Stimulated activated CD4-positive, alpha-beta T cell treated with anti-CD3 and anti-CD28 coated beads, TNF-alpha, amount 100 ng/mL, for 24 hours (primary cell): Measurements from ENCODE around the gene GCN1.
A peak's percentile ranks its signal among the peaks of the same experiment; 100 is the strongest.

Experiments
- DNase-seq, 3 experiments: peaks; one replicate each; pipeline ENCODE4 v3.0.0-alpha.2; 2020; ENCODE audit warnings: low read depth in 3 of 3

GCN1 gene

DNA sequence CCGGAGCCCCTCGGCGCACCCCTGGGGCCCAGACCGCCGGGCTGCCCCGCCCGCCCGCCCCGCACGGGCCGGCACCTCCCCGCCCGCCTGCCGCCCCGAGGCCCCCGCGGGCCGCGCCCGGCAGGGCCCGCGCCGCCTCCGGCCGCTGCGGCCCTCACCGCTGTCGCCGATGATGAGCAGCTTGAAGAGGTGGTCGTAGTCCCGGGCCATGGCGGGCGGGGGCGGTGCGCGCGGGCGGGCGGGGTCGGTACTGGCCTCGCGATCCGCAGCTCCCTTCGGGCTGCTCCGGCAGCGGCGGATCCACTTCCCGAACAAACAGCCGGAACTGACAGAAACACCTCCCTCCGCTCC is 78.1 kb downstream of the GCN1 start, which contains the start of gene RAB35:
Gene RAB35 (minus strand): TSS at position 313 of the 351 bp plus-strand sequence. CDS start 103 bp downstream, at position 210.
- no peak for DNase-seq

DNA sequence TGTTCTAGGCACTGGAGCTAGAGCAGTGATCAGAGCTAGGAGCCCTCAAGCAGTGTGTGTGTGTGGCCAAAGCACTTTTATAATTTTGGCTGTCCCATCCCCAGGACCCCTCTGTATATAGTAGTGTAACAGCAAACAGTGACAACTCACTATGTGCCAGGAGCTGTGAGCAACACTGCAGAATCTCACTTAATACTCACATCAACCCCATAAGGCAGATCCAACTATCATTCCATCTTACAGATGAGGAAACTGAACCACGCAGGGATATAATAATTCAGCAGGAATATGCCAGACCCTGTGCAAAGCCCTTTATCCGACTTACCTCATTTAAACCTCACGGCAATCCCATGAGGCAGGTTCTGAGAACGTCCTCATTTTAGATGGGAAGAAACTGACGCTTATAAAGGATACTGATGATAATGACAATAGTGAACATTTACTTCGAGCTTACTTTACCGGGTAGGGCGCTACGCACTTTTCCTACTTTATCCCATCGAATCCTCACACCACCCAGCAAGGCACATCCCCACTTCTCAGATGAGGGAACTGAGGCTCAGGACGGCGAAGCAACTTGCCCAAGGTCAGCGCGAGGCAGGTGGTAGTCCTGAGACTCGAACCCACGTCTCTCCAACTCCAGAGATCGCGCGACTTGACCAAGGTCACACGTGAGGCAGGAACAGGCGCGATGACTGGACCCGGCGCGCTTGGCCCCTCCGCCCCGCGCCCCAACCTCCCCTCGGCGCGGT is 78.6 kb downstream of the GCN1 start:
- DNase-seq: peak in 1 of 3 experiments; percentile 37

DNA sequence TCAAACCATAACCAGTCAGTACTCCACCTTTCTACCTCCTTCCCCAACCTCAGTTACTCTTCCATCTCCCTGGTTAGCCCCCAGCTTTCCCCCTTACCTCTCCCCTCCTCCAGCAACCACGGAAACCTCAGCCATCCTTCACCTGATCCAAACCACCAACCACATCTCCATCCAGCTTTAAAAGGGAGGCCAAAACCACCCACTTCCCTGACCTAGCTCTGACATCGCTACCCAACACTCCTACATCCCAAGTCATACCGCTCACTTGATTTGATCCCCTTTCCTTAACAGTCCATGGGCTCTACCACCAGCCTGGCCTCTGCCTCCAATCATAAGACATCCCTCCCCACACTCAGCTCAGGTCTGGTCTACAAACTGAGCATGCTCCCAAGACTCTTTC is 79.4 kb downstream of the GCN1 start:
- no peak for DNase-seq

DNA sequence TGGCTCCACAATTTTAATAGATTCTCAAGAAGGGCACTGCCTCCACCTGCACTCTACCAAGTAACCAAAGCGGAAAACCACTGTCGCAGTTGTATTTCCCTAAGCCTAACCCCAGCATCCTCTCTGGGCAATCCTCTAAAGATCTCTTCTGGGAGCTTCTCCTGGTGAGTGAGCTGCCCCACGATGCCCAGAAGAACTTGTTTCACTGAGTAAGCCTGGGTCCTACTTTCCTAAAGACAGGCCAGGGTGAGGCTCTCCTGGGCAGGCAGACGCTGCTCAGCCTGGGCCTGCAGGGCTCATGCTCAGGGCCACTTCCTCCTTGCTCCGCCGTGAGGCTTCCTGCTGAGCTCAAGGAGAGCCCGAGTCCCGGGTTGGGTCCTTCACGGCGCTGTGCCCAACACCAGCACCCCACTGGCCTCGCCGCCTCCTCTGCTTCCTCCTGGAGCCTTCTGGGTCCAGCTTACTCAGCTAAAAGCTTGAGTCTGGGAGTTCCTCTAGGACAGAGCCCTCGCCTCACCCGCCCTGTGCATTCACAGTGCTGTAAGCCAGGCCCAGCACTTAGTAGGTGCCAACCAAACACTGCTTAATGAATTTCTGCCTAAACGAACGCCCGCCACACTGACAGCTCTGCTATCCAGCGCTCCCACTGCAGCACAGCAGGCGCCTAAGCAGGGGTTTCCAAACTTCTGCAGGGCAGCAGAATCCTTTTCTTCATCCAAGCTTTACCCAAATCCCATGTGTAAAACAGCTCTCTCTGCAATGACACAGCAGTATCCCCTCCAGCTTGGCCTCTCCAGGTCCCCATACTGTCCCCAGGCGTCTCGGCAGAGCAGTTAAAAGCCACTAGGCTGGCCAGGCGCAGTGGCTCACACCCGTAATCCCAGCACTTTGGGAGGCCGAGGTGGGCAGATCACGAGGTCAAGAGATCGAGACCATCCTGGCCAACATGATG is 83.7 kb downstream of the GCN1 start:
- DNase-seq: peak in 2 of 3 experiments; percentile 17 to 46

DNA sequence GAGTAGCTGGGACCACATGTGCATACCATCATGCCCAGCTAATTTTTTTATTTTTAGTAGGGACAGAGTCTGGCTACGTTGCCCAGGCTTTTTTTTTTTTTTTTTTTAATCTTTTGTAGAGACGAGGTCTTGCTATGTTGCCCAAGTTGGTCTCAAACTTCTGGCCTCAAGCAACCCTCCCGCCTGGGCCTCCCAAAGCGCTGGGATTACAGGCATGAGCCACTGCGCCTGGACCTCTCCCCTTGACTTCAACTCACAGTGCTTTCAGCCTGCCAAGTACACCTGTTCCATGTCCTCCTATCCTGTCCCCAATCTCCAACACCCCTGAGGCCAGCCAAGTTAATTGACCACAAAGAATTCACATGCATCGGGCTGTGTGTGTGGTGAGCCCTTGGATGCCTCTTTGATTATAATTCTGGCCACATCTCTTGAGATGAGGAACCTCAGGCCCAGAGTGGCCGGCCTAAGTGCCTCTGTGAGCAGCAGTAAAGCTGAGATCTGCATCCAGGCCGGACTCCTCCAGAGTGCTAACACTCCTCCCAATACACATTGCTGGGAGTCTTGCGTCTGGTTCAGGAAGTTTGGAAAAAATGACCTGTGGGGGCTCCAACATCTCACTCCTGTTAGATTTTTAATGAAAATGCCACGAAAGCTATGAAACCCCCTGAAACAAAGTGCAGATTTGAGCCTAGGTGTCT is 84.8 kb downstream of the GCN1 start:
- DNase-seq: no peak

DNA sequence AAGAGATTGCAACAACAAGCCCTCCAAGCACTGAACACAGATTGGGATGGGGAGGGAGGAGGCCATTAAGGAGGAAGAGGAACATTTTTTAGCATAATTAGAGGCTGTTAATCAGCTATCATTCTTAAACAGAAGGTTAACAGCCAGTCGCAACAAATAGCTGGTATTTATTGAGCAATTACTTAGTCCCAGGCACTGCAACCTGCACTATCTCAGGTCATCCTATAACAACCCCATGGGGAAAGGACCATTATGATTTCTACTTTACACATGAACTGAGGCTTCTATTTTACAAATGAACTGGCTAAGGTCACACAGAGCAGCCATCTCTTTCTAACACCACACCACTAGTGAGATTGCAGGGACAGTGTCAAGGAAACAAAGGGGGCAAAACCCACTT is 88.4 kb downstream of the GCN1 start:
- no peak for DNase-seq

DNA sequence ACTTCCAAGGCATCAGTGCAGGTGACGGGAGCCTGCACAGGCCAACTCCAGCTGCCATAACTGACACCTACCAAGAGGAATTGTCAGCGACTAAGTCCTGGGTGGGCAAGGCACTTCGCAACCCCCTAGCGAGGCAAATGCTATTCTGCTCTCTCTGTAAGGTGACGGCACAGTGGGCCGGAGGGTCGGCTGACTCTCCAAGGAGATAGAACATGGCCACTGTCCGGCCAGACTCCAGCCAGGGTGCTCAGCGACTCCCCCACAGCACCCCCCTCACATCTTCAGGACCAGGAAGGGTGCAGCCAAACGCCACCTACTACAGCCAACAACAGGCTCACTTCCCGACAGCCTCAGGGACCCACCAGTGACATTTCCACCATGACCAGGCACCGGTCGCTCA is 91.1 kb downstream of the GCN1 start:
- DNase-seq: no peak

DNA sequence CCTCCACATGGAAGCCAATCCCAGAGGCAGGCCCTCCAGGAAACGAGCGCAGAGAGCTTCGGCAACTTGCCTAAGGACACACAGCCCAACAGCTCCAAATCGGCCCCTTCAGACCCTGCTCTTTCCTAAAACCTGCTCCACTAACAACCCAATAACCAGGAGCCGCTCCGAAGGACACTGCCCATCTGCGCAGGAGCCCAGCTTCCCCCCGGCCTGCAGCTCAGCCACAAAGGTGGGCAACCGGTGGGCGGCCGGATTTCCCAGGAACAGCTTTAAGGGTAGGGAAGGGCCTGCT is 91.5 kb downstream of the GCN1 start:
- DNase-seq: no peak

DNA sequence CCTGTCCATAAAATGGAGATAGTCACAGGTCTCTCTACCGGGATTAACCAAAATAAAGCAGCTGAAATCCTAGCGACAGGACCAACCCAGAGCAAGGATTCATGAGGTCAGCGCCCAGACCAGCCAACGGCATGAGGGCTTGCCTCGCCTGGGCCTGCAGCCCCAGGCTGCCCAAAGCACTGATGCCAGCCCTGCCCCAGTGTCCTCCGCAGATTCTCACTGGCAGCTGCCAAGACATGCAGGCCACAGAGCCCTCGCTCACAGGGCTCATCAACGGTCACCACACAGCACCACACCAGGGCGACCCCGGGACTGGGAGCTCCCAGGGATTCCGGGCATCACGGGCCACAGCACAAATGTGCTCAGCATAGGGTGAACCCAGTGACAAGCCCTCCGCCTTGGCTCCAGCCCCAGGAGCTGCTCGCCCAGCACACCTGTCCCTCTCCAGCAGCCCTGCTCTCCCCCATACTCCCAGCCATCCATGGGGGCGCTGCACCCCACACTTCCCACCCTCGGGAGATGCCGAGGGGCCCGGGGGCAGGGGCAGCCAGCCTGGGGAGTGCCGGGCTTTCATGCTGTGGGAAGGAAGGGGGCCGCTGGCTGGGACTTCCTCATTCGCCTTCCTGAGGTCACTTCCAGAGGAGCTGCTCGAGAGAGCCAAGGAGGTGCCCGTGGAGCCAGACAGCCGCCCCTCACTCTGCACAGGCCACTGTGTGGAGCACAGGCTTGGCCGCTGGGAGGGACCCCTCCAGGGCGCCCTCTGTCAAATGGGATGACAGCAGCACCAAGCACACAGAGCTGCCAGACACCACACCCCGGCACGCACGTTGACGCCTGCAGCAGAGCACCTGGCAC is 92.1 kb downstream of the GCN1 start:
- DNase-seq: no peak

DNA sequence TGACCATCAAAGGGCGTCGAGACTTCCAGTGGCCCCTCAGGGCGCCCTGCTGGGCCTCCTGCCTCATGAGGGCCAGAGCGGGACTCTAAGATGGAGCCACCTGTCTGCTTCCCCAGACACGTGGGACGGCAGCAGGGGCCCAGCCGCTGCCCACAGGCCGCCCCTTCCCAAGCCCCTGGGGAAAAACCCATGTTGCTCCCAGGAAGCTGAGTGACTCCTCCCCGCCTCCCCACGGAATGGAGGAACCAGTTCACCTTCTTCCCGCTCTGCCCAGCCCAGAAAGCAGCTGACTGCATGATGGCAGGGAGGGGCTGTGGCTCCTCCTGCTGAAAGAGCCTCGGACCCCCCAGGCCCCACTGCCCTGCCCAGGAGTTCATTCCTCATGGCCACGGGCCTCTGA is 92.9 kb downstream of the GCN1 start:
- DNase-seq: no peak

DNA sequence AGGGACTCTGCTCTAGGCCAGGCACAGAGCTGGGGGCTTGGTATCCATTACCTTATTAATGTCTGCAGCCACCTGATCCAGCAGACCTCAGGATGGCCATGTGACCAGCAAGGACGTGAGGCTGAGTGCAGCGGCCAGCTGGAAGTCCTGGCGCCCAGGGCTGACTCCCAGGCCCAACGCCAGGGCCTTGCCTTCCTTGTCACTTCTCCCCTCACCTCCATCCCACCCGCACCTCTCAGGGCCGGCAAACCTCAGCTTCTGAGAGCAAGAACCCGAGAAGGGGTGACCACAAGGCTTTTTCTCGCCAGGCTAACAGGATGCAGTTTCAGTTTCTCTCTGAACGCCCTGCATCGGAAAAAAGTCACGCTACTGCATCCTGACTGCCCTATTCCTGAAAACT is 93.3 kb downstream of the GCN1 start:
- no peak for DNase-seq

DNA sequence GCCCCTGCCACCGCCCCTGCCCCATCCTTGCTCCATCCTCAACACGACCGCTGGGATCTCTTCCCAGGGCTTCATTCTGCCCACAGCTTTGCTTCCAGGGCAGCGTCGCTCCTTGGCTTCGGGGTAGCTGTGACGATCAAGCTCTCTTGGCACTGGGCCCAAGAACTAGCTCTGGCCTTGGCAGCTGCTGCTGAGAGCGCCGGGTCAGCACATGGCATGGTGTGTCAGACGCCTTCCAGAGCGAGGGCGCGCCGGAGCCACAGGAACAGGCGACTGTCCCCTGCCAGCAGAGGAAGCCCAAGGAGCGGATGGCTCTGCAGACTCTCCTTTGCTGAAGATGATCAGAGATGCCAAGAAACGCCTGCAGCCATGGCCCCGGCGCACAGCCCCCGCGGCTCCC is 93.9 kb downstream of the GCN1 start:
- DNase-seq: no peak

DNA sequence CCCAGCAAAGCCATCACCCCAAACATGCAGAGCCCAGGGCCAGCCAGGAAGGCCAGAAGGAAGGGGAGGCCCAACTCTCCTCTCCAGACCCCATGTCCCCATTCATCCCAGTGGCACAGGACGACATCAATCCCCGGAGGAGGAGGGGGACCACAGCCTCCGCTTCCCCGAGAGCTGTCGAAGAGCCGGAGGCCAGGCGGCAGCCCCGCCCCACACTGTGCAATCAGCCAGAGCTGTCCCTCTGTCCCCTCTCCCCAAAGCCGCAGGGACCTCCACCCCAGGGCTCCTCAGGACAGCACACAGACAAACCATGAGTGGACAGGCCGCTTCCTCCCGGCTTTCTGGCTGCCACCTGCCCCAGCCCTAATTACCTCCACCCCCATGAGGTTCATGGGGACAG is 94.8 kb downstream of the GCN1 start:
- DNase-seq: no peak

DNA sequence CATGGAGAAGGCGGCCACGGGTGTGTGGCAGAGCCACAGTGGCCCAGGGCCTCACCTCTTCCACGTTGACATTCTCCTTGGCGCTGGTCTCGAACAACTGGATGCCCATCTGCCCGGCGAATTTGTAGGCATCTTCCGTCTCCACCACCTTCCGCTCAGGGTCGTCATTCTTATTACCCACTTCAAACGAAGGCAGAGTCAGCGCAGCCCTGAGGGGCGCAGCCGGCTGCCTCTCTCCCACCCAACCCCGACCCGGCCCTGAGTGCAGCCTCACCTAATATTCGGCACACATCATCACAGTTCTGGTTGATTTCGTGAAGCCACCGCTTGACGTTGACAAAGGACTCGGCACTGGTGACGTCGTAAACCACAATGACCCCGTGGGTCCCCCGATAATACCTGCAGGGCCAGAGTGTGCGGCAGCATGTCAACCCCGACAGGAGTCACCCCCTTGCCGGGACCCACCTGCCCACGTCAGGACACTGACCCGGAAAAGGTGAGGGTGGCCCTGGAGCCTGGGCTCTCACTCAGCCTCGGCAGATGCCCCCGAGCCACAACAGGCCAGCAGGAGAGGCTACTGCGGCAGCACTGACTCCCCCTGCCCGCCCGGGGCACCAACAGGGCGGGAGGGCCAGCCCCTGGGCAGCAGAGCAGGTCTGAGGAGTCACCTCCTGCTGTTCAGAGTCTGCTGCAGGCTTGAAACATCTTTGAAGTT is 95.6 kb downstream of the GCN1 start:
- DNase-seq: no peak

DNA sequence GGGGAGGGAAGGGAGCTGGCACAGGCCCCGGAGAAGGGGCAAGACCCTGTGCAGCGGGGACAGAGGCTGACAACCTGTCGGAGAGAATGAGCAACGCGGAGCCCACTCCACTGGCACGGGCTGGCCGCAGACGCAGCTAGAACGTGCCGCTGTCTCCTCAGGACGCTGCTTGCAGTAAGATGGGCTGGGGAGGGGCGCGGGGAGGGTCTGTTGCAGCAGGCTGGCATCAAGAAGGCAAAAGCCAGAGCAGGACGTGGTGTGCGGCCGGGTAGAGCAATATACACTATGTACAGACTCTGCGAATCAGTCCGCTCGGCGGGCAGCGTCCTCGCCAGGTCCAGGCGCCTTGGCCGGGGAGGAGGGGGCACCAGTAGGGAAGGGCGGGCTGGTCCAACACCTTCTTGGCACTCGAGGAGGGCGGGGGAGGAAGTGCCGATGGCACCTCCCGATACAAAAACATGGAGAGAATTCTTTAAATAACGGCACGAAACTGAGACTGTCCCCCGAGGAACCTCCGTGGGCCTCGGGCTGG is 97.8 kb downstream of the GCN1 start:
- no peak for DNase-seq

DNA sequence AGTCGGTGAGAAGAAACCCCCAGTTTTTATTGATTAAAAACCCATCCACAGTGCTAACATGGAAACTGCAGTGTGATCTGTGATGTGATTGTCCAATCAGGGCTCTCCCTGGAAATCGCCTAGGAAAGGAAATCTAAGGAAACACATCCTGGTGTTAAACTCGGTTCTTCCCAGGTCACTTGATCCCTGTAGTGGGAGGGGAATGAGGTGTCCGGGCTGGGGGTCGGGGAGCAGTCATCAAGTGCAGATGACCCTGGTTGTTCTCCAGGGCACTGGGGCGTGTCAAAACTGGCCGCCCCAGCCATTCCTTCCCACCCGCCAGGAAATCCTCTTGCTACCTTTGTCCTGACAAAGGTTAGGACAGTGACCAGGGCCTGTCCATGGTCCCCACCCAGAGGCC is 98.8 kb downstream of the GCN1 start:
- no peak for DNase-seq

DNA sequence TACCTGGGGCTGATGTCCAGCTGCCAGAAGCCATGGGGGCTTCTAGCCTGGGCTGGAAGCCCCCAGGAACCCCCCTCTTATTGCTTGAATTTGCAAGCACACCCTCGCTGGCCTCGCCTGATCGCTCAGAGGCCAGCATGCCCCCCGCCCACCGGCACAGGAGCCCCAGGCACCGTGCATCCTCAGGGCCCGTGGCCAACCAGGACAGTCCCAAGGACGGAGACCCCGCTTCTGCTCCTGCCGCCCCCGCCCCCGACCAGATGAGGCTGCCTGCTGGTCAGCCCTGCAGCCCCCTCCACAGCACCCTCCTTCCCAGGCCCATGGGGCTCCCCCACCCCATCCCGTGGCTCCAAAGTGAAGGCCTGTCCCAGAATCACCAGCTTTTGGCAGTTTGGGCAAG is 99.2 kb downstream of the GCN1 start:
- no peak for DNase-seq

DNA sequence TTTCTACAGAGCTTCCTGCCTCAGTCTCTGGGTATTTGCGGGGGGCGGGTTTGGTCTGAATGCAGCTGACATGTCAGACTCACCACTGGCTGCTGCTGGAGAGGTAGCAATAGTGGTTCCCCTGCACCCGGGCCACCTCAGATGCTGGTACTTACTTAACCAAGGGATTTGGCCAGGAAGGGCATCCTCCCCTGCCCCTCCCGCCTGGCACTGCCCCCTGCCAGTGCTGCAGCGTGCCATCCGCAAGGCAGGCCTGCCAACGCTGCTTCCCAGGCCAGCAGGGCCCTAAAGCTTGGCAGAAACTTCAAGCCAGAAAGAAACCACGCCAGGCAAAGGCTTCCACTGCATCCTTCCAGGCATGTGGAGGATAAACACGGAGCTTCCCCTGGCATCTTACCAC is 100.0 kb downstream of the GCN1 start:
- DNase-seq: no peak

DNA sequence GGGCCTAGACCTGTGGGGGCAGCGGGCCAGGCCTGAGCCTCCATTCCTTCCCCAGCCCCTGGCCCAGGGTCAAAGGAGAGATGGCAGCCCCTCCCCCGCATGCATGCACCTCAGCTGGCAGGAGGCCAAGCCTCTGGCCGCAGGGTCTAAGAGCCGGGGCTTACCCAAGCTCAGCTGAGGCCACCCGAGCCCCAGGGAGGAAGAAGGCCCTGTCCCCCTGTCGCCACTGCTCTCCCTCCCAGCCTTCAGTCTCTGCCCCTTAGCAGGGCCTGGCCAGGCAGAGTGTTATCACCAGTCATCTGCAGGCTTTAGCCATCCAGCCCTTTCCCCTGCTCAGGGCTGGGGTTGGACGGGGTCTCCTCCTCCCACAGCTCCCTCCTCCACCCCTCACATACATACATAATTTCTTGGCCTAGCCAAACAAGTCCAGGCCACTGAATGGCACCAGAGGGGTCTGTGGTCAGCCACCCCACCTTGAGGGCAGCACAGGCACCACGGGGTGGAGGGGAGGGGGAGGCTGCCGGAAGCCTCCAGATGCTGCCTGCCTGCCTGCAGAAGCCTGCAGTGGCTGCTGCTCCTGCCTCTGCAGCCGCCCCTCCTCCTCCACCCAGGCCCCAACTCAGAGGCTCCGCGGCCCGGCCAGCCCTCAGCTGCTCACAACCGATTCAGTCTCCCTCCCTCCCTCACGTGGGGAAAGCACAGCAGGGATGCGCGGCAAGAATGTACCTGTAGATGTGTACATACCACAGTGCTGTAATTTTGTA is 100.7 kb downstream of the GCN1 start:
- no peak for DNase-seq

DNA sequence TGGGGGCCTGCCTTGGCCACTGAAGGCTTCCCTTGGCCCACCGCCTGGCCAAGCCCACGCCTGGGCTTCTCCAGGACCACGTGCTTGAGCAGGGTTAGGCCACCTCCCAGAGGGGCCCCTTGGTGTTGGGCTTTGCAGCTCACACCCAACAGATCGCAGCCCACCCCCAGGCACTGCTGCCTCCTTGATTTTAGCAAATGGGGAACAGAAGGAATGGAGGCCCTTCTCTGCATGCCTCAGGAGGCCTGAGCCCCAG is 101.3 kb downstream of the GCN1 start:
- no peak for DNase-seq
